Spleen (tissue), 11 donors: ENCODE measurements around the gene NLGN4X. TPM values are rescaled to one million over a fixed set of nuclear protein-coding genes. Genes with fewer than 3 reads are reported as not detected.

Source experiments
- DNase-seq: peaks from one replicate; pipeline ENCODE4 v3.0.0-alpha.2; 2020
- H3K27ac ChIP-seq, 8 donors: fragments of 200-600 bp; sonication (generic) in 7 of 8; 1 replicate in 4 of 8; 2 replicates in 4 of 8; pipeline versions ENCODE4 v1.5.0 to v1.8.0; 2016 to 2021; ENCODE audit warnings: inconsistent platforms in 4 of 8, mild to moderate bottlenecking in 4 of 8, moderate library complexity in 1 of 8
- H3K27me3 ChIP-seq, 7 donors: fragments of 200-600 bp; sonication (generic) in 6 of 7; replicated peaks in 1 of 7; 1 replicate in 4 of 7; 2 replicates in 3 of 7; pipeline versions ENCODE4 v1.5.0 to v1.8.0; 2016 to 2021; ENCODE audit warnings: inconsistent platforms in 3 of 7, mild to moderate bottlenecking in 1 of 7
- H3K36me3 ChIP-seq, 6 donors: fragments of 200-600 bp; sonication (generic) in 5 of 6; 1 replicate in 4 of 6; 2 replicates in 2 of 6; pipeline versions ENCODE4 v1.5.0 to v1.8.0; 2016 to 2021; ENCODE audit warnings: inconsistent platforms in 2 of 6
- H3K4me1 ChIP-seq, 6 donors: fragments of 200-600 bp; sonication (generic) in 5 of 6; 1 replicate in 3 of 6; 2 replicates in 3 of 6; pipeline versions ENCODE4 v1.5.0 to v1.8.0; 2016 to 2021; ENCODE audit warnings: inconsistent platforms in 3 of 6
- H3K4me3 ChIP-seq, 8 donors: fragments of 200-600 bp; sonication (generic) in 7 of 8; 1 replicate in 4 of 8; 2 replicates in 4 of 8; pipeline versions ENCODE4 v1.5.0 to v1.8.0; 2016 to 2021; ENCODE audit warnings: inconsistent platforms in 4 of 8, mild to moderate bottlenecking in 4 of 8, moderate library complexity in 2 of 8
- H3K9me3 ChIP-seq, 8 donors: fragments of 200-600 bp; sonication (generic) in 7 of 8; 1 replicate in 4 of 8; 2 replicates in 4 of 8; pipeline versions ENCODE4 v1.5.0 to v1.8.0; 2016 to 2021; ENCODE audit warnings: inconsistent platforms in 4 of 8
- POLR2A ChIP-seq, 3 donors: fragments of 450-650 bp; IDR thresholded peaks; one replicate each; pipeline ENCODE4 v1.5.1; 2017; ENCODE audit warnings: antibody characterized with exemption in 3 of 3, mild to moderate bottlenecking in 1 of 3
- POLR2AphosphoS5 ChIP-seq, 3 donors: sonication (generic); formaldehyde crosslinking; IDR thresholded peaks; one replicate each; pipeline ENCODE4 v1.5.1; 2017; ENCODE audit warnings: antibody characterized with exemption in 3 of 3
- WGBS, 5 donors: extraction: QIAGEN DNeasy Blood & Tissue Kit in 3 of 5; methylation state at CpG; one replicate each; pipeline versions ENCODE4 v1.1.5 to v1.1.7; 2013 to 2018; 5-methylcytosine and 5-hydroxymethylcytosine counted together
- intact Hi-C: fragments of 100-400 bp; cut with DNase I; formaldehyde crosslinking; loops from one replicate; pipeline ENCODE4 v1.15.0; 2023; ENCODE audit warnings: low total_unique reads
- polyA plus RNA-seq, 3 donors: library from polyadenylated mRNA; stranded (reverse); fragments of 200-250 nt; gene quantifications; one replicate each; pipeline ENCODE4 v1.2.1, GENCODE V29; 2013
- total RNA-seq, 7 donors: library from RNA; depleted of rRNA in 3 of 7; stranded (reverse); fragments of >200 nt in 3 of 7; fragmentation: NEBNext Ultra II Directional in 4 of 7; extraction: Animal tissue kit (Norgen Biotek cat#: 25700) in 4 of 7; gene quantifications; one replicate each; pipeline versions ENCODE4 v1.1.0 to v1.2.1, GENCODE V29; 2016 to 2021
- TF ChIP-seq, protein P1 (sequence below), 11 experiments: fragments of 200-600 bp in 7 of 11; fragments of 450-650 bp in 4 of 11; sonication (generic) in 4 of 11; IDR thresholded peaks in 8 of 11; conservative IDR thresholded peaks in 3 of 11; 1 replicate in 7 of 11; 2 replicates in 4 of 11; pipeline versions ENCODE4 v1.4.0 to v1.8.0; 2016 to 2021; ENCODE audit warnings: antibody characterized with exemption in 11 of 11, inconsistent platforms in 4 of 11, mild to moderate bottlenecking in 1 of 11
- donor health status: healthy with polysubstance abuse.
- donor health status: DM: no; HTN: no; CAD: no; lungs with moderate emphysema.
- donor health status: DM: no; HTN: no; CAD: no.
- donor health status: Bipolar disorder and iron deficiency.
- donor health status: healthy.
- donor health status: DM: no; HTN: no; CAD: no.
- donor health status: DM: yes; HTN: yes; CAD: no.

The NLGN4X gene
- total and polyA plus RNA-seq, 10 donors = 0.68 to 16.1 (median 5.6) TPM

DNA sequence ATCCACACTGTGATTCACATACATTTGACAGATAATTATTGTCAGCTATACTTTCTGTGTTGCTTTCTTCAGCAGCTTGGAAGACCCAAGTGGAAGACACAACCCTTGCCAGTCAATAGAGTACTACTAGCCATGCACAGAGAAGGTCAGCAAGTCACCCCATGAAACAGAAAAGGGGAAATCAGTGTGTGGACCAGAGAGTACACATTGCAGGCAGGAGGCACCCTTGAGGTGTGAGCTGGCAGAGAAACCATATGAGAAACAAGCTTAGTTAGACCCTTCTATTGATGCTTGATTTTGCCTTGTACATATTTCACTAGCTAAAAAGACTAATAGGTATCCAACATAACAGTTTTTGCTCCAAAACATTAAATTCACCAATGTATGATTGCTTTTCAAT lies 99.5 kb downstream of the NLGN4X start:
- Histone ChIP-seq H3K27me3 (no peaks in the 10 kb centered on the region), H3K27ac (no peak overlapping the region), H3K36me3 (no peaks in the 10 kb centered on the region), H3K9me3 (no peaks in the 10 kb centered on the region), H3K4me3 (no peak overlapping the region), H3K4me1 (no peaks in the 10 kb centered on the region)
- TF ChIP-seq POLR2A (IDR thresholded peaks at IDR 0.05) (no peak), POLR2AphosphoS5 (IDR thresholded peaks at IDR 0.05) (no peak)
- TF ChIP-seq, protein P1, sequence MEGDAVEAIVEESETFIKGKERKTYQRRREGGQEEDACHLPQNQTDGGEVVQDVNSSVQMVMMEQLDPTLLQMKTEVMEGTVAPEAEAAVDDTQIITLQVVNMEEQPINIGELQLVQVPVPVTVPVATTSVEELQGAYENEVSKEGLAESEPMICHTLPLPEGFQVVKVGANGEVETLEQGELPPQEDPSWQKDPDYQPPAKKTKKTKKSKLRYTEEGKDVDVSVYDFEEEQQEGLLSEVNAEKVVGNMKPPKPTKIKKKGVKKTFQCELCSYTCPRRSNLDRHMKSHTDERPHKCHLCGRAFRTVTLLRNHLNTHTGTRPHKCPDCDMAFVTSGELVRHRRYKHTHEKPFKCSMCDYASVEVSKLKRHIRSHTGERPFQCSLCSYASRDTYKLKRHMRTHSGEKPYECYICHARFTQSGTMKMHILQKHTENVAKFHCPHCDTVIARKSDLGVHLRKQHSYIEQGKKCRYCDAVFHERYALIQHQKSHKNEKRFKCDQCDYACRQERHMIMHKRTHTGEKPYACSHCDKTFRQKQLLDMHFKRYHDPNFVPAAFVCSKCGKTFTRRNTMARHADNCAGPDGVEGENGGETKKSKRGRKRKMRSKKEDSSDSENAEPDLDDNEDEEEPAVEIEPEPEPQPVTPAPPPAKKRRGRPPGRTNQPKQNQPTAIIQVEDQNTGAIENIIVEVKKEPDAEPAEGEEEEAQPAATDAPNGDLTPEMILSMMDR (IDR thresholded peaks at IDR 0.05 in 8 of 11, conservative IDR thresholded peaks at IDR 0.05 in 3 of 11) = no peak
- intact Hi-C loops = no loop called here
- no peak for DNase-seq

DNA sequence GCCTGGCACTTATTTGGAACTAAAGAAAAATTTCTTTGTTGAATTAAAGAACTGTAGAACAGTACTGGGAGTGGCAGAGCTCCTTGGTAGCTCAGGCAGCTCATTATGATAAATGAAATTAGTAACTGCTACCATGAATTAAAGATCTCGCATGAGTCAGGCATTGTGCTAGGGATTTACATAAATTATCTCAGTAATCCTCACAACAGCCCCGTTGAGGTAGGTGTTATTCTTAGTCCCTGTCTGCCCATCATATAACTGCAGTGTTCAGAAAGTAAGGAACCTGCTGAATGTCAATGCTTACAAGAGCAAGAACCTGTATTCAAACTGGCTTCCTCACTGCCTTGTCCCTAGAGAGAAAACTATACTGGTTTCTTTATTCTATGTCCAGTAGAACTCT lies 108.3 kb downstream of the NLGN4X start:
- H3K27me3 ChIP-seq = no peaks in the 10 kb centered on the region
- H3K4me1 ChIP-seq = no peaks in the 10 kb centered on the region
- no peak for TF ChIP-seq POLR2AphosphoS5 (IDR thresholded peaks at IDR 0.05)
- no peaks in the 10 kb centered on the region for H3K36me3 ChIP-seq
- no peak for DNase-seq
- no peaks in the 10 kb centered on the region for H3K9me3 ChIP-seq
- H3K27ac ChIP-seq = no peak overlapping the region
- intact Hi-C loops = no loop called here
- 44 to 70% (median 66%) methylated on average over 2 of the region's 2 CpGs for WGBS, 5 donors
- no peak overlapping the region for H3K4me3 ChIP-seq

DNA sequence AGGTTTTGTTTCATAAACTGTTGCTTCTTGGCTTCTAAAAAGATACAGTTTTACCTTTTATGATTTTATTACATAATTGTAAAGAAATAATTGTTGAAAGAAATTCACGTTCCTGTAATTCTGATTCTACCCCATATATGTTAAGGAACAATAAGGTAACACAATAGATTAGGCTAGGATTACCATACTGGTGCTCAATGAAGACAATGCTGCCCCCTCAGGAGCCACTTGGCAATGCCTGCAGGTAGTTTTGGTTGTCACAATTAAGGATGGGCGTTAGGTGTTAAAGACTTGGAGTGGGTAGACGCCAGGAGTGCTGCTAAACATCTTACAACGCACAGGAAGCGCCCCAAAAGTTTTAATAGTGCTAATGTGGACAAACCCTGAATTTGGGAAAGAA lies 133.2 kb downstream of the NLGN4X start:
- intact Hi-C loops = no loop called here
- TF ChIP-seq, protein P1 (IDR thresholded peaks at IDR 0.05 in 8 of 11, conservative IDR thresholded peaks at IDR 0.05 in 3 of 11) = no peak
- TF ChIP-seq POLR2A (IDR thresholded peaks at IDR 0.05) (no peak), POLR2AphosphoS5 (IDR thresholded peaks at IDR 0.05) (no peak)
- WGBS, 5 donors = 40 to 63% (median 48%) methylated on average over 5 of the region's 5 CpGs
- no peak overlapping the region for H3K4me3 ChIP-seq
- H3K27ac ChIP-seq = no peak overlapping the region
- H3K27me3 ChIP-seq = no peaks in the 10 kb centered on the region
- no peaks in the 10 kb centered on the region for H3K36me3 ChIP-seq
- DNase-seq = no peak
- H3K9me3 ChIP-seq = peaks cover 0 to 10% (median 0%) of the 10 kb centered on the region in 8 donors
- no peaks in the 10 kb centered on the region for H3K4me1 ChIP-seq

DNA sequence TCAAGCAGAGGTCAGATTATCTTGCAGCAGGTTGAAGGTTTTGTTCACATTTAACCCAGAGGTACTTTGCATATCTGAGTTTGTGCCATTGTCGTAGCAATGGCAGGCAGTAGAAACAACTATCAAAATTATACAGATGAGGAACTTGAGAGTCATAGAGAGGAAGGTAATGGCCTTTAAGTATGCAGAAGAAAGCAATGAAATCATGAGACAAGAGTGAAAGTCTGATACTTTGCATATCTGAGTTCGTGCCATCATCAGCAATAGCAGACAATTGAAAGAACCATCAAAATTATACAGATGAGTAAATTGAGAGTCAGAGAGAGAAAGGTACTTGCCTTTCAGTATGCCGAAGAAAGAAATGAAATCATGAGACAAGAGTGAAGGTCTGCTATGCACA lies 154.1 kb downstream of the NLGN4X start:
- Histone ChIP-seq H3K27ac (no peak overlapping the region), H3K4me3 (no peak overlapping the region), H3K9me3 (no peaks in the 10 kb centered on the region), H3K4me1 (no peaks in the 10 kb centered on the region), H3K36me3 (no peaks in the 10 kb centered on the region), H3K27me3 (no peaks in the 10 kb centered on the region)
- intact Hi-C loops = no loop called here
- TF ChIP-seq POLR2AphosphoS5 (IDR thresholded peaks at IDR 0.05) = no peak
- WGBS, 5 donors = 61 to 82% (median 79%) methylated on average over 2 to 3 of the region's 3 CpGs
- DNase-seq = no peak

DNA sequence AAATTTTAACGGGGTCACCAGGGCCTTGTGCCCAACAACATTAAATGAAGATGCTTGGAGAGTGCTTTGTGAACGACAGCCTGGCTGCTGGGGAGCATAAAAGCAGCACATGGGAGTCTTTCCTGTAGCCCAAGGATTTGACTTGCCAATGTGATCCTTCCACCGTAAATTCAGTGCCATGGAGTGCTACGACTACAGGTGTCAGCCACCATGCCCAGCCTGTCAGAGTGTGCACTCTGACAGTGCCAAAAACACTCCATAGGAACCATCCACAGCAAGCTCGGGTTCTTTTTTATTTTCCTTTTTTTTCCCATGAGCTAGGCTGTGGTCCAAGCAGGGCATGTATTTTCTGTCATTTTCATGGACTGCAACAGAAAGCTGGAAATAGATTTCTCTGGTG lies 156.9 kb downstream of the NLGN4X start:
- Histone ChIP-seq H3K27me3 (no peaks in the 10 kb centered on the region), H3K27ac (no peak overlapping the region), H3K36me3 (no peaks in the 10 kb centered on the region), H3K4me3 (no peak overlapping the region), H3K9me3 (no peaks in the 10 kb centered on the region), H3K4me1 (no peaks in the 10 kb centered on the region)
- 68 to 84% (median 75%) methylated on average over 3 to 5 of the region's 5 CpGs for WGBS, 5 donors
- no peak for DNase-seq
- intact Hi-C loops = no loop called here
- TF ChIP-seq POLR2AphosphoS5 (IDR thresholded peaks at IDR 0.05) = no peak
- TF ChIP-seq, protein P1 (IDR thresholded peaks at IDR 0.05 in 8 of 11, conservative IDR thresholded peaks at IDR 0.05 in 3 of 11) = no peak
- TF ChIP-seq POLR2A (IDR thresholded peaks at IDR 0.05) = no peak
